CD14-positive monocyte (primary cell): ENCODE data around the gene SMYD3. TPM values are rescaled to one million over a fixed set of nuclear protein-coding genes. Genes with fewer than 3 reads are reported as not detected.

Experiments used
- DNase-seq, 3 donors: peaks; one replicate each; pipeline ENCODE4 v3.0.0-alpha.2; 2011 to 2022
- H2AFZ ChIP-seq: 2 replicates; pipeline ENCODE4 v1.6.0; 2012; ENCODE audit warnings: mild to moderate bottlenecking, low read depth, low read length, inconsistent platforms; ENCODE audit not compliant: insufficient read depth, poor library complexity, severe bottlenecking
- H3K27ac ChIP-seq, 2 donors: 1 replicate in 1 of 2; 2 replicates in 1 of 2; pipeline ENCODE4 v1.5.1; 2012 to 2013; ENCODE audit warnings: low read length in 2 of 2, control low read depth in 1 of 2, inconsistent platforms in 1 of 2, low read depth in 1 of 2, mild to moderate bottlenecking in 1 of 2
- H3K27me3 ChIP-seq, 2 donors: one replicate each; pipeline versions ENCODE4 v1.6.0 to v1.6.1; 2011 to 2013; ENCODE audit warnings: low read length in 2 of 2; ENCODE audit not compliant: control insufficient read depth in 2 of 2, insufficient read depth in 2 of 2
- H3K36me3 ChIP-seq, 2 donors: replicated peaks in 1 of 2; 1 replicate in 1 of 2; 2 replicates in 1 of 2; pipeline versions ENCODE4 v1.5.1 to v1.6.1; 2012 to 2013; ENCODE audit warnings: low read length in 2 of 2, control low read depth in 1 of 2, inconsistent platforms in 1 of 2, mild to moderate bottlenecking in 1 of 2; ENCODE audit not compliant: insufficient read depth in 2 of 2, control insufficient read depth in 1 of 2
- H3K4me1 ChIP-seq, 2 donors: 1 replicate in 1 of 2; 2 replicates in 1 of 2; pipeline versions ENCODE4 v1.5.1 to v1.6.1; 2012 to 2013; ENCODE audit warnings: low read length in 2 of 2, control low read depth in 1 of 2, inconsistent platforms in 1 of 2, mild to moderate bottlenecking in 1 of 2, moderate library complexity in 1 of 2; ENCODE audit not compliant: insufficient read depth in 2 of 2, control insufficient read depth in 1 of 2
- H3K4me2 ChIP-seq: replicated peaks from 2 replicates; pipeline ENCODE3; 2012; ENCODE audit warnings: low read length, moderate library complexity, mild to moderate bottlenecking; ENCODE audit not compliant: poor library complexity, severe bottlenecking; ENCODE audit errors: extremely low read depth
- H3K4me3 ChIP-seq, 3 experiments: fragments of 200-600 bp in 1 of 3; sonication (generic) in 1 of 3; replicated peaks in 1 of 3; 1 replicate in 2 of 3; 2 replicates in 1 of 3; pipeline ENCODE4 v1.5.1; 2011 to 2013; ENCODE audit warnings: low read length in 3 of 3, mild to moderate bottlenecking in 3 of 3, control low read depth in 2 of 3, low read depth in 2 of 3, inconsistent platforms in 1 of 3, moderate library complexity in 1 of 3
- H3K79me2 ChIP-seq: 2 replicates; pipeline ENCODE4 v1.6.0; 2012; ENCODE audit warnings: mild to moderate bottlenecking, control low read depth, inconsistent platforms, low read length, moderate library complexity; ENCODE audit not compliant: insufficient read depth
- H3K9ac ChIP-seq: 2 replicates; pipeline ENCODE4 v1.6.0; 2017; ENCODE audit warnings: low read length, mild to moderate bottlenecking; ENCODE audit not compliant: insufficient read depth, poor library complexity, severe bottlenecking
- H3K9me3 ChIP-seq, 2 donors: replicated peaks in 1 of 2; 1 replicate in 1 of 2; 2 replicates in 1 of 2; pipeline versions ENCODE4 v1.5.1 to v1.6.1; 2012 to 2013; ENCODE audit warnings: low read length in 2 of 2, control low read depth in 1 of 2; ENCODE audit not compliant: control insufficient read depth in 1 of 2, insufficient read depth in 1 of 2
- H4K20me1 ChIP-seq: 2 replicates; pipeline ENCODE4 v1.6.0; 2012; ENCODE audit warnings: mild to moderate bottlenecking, low read length, control low read depth, moderate library complexity; ENCODE audit not compliant: insufficient read depth
- H3K27ac Mint-ChIP-seq, 7 donors: one replicate each; pipeline ENCODE4 v1.8.0; 2020; ENCODE audit warnings: mild to moderate bottlenecking in 7 of 7, mixed read lengths in 7 of 7, moderate library complexity in 6 of 7, inconsistent platforms in 2 of 7
- H3K27me3 Mint-ChIP-seq, 3 donors: one replicate each; pipeline ENCODE4 v1.8.0; 2021 to 2022; ENCODE audit warnings: low read depth in 3 of 3, mild to moderate bottlenecking in 3 of 3, mixed read lengths in 3 of 3, moderate library complexity in 3 of 3, inconsistent platforms in 1 of 3
- H3K36me3 Mint-ChIP-seq, 2 donors: one replicate each; pipeline ENCODE4 v1.8.0; 2020; ENCODE audit warnings: mixed read lengths in 2 of 2, inconsistent platforms in 1 of 2, mild to moderate bottlenecking in 1 of 2
- H3K4me1 Mint-ChIP-seq: one replicate; pipeline ENCODE4 v1.8.0; 2020; ENCODE audit warnings: mild to moderate bottlenecking, mixed read lengths
- H3K4me3 Mint-ChIP-seq, 2 donors: one replicate each; pipeline ENCODE4 v1.8.0; 2020; ENCODE audit warnings: mild to moderate bottlenecking in 2 of 2, mixed read lengths in 2 of 2, moderate library complexity in 1 of 2
- H3K9me3 Mint-ChIP-seq, 7 donors: one replicate each; pipeline ENCODE4 v1.8.0; 2020 to 2022; ENCODE audit warnings: mixed read lengths in 7 of 7, mild to moderate bottlenecking in 6 of 7, moderate library complexity in 6 of 7, inconsistent platforms in 2 of 7
- WGBS: methylation state at CpG from one replicate; pipeline ENCODE4 v1.1.5; 2013; ENCODE audit warnings: missing lambda C conversion rate; ENCODE audit not compliant: insufficient coverage; 5-methylcytosine and 5-hydroxymethylcytosine counted together
- intact Hi-C, 2 donors: fragments of 100-400 bp; cut with micrococcal nuclease; formaldehyde crosslinking; loops; one replicate each; pipeline versions ENCODE4 v1.15.0 to v1.15.1; 2023
- polyA plus RNA-seq, 3 donors: library from polyadenylated mRNA; depleted of rRNA in 1 of 3; unstranded in 2 of 3; stranded (reverse) in 1 of 3; fragments of 300-500 nt in 2 of 3; fragments of >200 nt in 1 of 3; fragmentation: Illumina TruSeq in 2 of 3; gene quantifications; 1 replicate in 2 of 3; 2 replicates in 1 of 3; pipeline ENCODE4 v1.2.3, GENCODE V29; 2012 to 2021
- TF ChIP-seq, protein P1 (sequence below): fragments of 200-600 bp; IDR thresholded peaks from one replicate; pipeline ENCODE4 v1.8.0; 2022; ENCODE audit warnings: antibody characterized with exemption, mild to moderate bottlenecking

SMYD3 gene
- polyA plus RNA-seq, 3 donors: 2.7 to 8.4 (median 4.0) TPM

DNA sequence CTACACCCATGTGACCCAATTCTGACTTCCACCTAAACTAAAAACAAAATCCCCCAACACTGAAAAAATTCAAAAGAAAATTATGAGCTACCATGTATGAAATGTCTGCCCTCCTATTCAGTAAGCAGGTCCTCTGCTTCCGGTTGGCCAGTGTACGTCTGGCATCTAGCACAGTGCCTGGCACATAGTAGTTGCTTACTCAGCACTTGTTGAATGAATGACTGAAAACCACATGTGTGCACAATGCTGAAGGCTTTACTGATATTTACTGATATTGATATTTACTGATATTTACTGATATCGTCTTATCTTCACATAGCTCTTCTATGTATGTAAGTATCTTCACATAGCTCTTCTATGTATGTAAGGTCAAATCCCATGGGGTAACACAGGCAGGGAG lies 642.2 kb downstream of the SMYD3 start:
- no peaks in the 10 kb centered on the region for H3K27me3 ChIP-seq
- peaks cover 0 to 2% (median 0%) of the 10 kb centered on the region in 7 donors for H3K9me3 Mint-ChIP-seq
- H3K4me2 ChIP-seq: no peak overlapping the region
- H3K79me2 ChIP-seq: no peaks in the 10 kb centered on the region
- no peak overlapping the region for H3K27ac ChIP-seq
- H3K36me3 ChIP-seq: no peaks in the 10 kb centered on the region
- H3K4me1 ChIP-seq: no peaks in the 10 kb centered on the region
- WGBS: 100% methylated on average over 2 of the region's 3 CpGs
- H3K9ac ChIP-seq: no peak overlapping the region
- DNase-seq: no peak
- H3K4me1 Mint-ChIP-seq: no peaks in the 10 kb centered on the region
- intact Hi-C loops: no loop called here
- no peak overlapping the region for H3K4me3 ChIP-seq
- no peaks in the 10 kb centered on the region for H3K9me3 ChIP-seq
- H3K27ac Mint-ChIP-seq: no peak overlapping the region
- H2AFZ ChIP-seq: no peak overlapping the region
- H3K27me3 Mint-ChIP-seq: peaks cover 0 to 2% (median 0%) of the 10 kb centered on the region in 3 donors
- no peak overlapping the region for H3K4me3 Mint-ChIP-seq
- no peaks in the 10 kb centered on the region for H4K20me1 ChIP-seq
- H3K36me3 Mint-ChIP-seq: peaks cover 0 to 8% of the 10 kb centered on the region in 2 donors
- TF ChIP-seq, protein P1, sequence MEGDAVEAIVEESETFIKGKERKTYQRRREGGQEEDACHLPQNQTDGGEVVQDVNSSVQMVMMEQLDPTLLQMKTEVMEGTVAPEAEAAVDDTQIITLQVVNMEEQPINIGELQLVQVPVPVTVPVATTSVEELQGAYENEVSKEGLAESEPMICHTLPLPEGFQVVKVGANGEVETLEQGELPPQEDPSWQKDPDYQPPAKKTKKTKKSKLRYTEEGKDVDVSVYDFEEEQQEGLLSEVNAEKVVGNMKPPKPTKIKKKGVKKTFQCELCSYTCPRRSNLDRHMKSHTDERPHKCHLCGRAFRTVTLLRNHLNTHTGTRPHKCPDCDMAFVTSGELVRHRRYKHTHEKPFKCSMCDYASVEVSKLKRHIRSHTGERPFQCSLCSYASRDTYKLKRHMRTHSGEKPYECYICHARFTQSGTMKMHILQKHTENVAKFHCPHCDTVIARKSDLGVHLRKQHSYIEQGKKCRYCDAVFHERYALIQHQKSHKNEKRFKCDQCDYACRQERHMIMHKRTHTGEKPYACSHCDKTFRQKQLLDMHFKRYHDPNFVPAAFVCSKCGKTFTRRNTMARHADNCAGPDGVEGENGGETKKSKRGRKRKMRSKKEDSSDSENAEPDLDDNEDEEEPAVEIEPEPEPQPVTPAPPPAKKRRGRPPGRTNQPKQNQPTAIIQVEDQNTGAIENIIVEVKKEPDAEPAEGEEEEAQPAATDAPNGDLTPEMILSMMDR: no peak

- Histone ChIP-seq H3K36me3 (no peaks in the 10 kb centered on the region), H3K27ac (no peak overlapping the region), H3K4me1 (no peaks in the 10 kb centered on the region), H3K9me3 (no peaks in the 10 kb centered on the region), H3K79me2 (no peaks in the 10 kb centered on the region), H3K4me2 (no peak overlapping the region), H2AFZ (no peak overlapping the region), H3K27me3 (no peaks in the 10 kb centered on the region), H3K9ac (no peak overlapping the region), H3K4me3 (no peak overlapping the region), H4K20me1 (no peaks in the 10 kb centered on the region)
- Mint-ChIP-seq H3K9me3 (peaks cover 0 to 2% (median 0%) of the 10 kb centered on the region in 7 donors), H3K4me3 (no peak overlapping the region), H3K27ac (no peak overlapping the region), H3K27me3 (no peaks in the 10 kb centered on the region), H3K36me3 (peaks cover 0 to 8% of the 10 kb centered on the region in 2 donors), H3K4me1 (no peaks in the 10 kb centered on the region)
- no peak for DNase-seq
- TF ChIP-seq, protein P1: no peak
- intact Hi-C loops: no loop called here
- WGBS: 95% methylated on average over 5 of the region's 10 CpGs
These were observed 643.4 kb downstream of the SMYD3 start for GRCh38 chr1:245863566-245864184.
